ENCODE results near the gene BMP4.

Gene BMP4

DNA sequence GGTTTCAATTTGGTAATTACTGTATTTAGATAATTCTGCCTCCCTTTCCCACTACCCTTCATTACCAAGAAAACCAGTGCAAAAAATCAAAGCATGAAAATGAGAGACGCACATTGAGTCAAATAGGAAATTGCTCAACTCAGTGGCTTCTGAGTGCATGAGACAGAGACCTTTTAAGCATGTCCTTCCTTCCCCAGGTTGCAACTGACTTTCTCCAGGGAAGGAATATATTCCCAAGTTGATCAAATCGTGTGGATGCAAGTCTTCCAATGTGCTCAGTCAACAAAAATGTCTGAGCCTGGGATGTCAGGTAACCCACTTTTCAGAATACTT lies 12.9 kb downstream of the BMP4 start:
- DNase-seq = no peak

DNA sequence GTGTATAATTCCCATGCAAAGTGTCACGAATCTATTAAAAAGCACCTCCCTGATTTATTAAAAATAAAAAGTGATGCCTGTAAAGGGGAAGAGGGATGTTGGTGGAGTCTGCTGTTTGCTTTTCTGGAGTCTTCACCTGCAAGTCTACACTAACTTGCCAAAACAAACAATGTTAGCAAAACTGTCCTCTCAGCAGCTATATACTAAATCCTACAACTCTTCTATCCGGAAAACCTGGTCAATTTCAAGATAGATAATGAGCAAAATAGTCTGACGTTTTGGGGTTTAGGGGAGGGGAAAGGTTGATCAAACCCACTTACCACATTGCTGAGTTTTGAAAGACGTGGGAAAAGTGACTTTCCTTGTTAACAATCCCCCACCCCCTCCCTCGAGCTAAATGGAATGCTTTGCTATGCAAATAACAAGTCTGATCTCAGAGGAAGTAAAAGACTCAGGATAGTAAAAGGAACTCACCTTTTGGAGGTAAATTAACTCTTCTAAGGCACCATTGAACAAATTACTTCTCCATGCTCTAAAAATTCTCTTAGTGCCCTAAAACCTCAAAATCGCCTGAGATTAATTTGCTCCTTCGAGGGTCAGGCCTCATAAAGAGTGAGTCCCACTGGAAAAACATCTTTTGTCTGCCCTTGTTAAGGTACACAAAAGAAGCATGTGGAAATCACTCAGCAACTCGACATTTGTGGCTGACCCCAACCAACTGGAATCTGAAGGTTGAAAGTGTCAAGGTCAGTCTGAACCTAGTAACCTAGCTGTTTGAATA lies 13.5 kb downstream of the BMP4 start:
- no peak for DNase-seq

DNA sequence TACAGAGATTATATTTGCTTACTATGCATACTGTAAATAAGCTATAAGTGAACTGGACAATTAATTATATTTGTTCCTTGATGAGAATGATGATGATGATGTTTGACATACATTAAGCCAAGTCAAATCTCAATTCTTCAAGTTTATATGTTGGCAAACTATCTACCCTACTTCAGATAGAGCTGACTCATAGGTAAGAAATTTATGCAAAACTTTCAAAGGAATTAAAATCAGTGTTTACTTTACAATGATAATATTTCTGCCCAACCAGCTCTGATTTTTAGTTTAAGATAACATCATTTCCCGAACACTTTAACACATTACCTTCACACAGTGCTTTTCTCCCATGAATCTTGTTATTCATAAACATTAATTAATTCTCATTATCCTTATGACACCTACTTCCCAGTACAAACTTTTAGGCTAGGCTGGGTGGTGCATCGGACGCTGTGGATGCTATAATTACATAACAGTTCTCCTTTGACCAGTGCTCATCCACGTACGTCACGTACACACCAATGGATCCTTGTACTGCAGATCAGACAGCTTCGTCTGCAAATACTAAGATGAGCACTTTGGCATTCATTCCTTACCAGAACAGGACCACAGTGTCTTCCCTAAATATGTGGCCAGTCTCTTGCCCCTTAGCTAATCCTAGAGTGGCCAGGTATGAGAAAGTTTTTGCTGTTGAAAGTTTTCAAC lies 18.3 kb downstream of the BMP4 start:
- no peak for DNase-seq

DNA sequence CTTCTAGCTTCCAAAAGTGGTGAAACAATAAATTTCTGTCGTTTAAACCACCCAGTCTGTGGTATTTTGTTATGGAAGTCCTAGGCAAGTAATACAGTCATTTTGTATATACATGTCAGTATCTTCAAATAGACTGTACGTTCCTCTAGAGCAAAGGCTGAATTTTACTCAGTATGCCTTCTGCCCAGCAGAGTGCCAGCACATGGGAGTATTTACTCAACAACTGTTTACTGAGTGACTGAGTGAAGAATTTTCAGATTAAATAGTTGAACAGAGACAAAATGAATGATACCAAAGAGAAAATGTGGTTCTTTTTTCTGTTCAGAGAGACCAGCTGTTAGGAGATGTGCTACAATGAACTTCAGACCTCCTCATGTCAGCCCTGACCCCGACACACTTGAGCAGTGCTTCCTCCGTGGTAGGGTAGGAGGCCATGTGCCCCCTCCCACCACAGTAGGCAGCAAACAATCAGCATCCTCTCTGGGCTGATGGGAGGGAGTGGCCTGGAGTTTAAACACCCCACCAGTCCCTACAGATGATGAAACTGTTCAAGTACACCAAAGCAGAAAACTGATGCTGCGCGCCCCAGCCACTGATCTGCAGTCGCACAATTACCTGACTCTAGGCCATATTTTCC lies 21.7 kb downstream of the BMP4 start:
- DNase-seq = no peak

DNA sequence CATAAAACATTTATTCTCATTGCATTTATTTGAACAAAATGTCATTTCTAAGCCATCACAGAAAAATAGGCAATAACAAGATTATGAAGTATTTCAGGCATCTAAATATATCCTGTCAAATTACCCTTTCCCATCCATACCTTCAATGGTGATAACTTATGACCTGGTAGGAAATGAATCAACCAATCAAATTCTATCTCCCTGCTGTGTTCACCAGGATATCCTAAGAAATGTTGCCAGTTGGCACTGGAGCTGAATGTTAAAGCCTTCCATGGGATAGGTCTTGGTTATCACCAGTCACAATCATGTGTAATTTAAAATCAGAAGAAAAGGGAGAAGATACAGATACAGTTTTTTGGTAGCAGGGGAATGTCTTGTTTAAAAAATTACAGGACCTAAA lies 23.7 kb downstream of the BMP4 start:
- DNase-seq = no peak

DNA sequence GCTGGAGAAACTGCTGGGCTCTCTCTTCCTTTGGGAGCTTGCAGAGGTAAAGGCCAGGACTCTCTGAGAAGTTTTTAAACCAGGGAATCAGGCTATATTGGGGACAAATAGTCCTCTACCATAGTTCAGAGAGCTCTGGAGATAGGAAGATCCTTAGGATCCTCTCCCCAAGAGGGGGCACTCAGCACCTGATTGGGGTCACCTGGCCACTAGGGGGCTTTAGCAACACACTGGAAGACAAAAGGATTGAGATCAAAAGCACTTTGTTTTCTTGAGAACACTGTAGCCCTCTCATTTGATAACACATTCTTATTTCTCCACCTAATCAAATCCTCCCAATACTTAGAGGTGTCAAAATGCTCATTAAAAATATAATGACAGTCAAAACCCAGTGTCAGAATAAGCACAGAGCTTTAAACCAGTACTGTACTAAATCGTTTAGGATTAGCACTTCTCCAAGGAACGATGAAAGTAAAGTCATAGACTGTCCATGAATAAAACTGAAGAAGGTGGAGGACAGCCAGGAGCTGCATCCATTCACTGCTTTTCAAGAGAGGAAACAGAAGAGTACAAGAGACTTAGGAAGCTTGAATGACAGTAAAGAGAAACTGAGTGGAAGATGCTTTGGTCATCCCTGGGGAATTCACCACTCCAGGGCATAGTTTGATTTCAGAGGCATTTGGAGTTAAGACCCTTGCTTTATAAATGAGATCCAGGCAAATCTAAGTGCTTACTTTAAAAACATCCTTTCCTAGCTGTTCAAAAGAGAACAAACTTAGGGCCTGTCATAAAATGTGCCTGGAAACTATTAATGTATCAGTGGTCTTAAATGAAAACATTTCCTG lies 26.5 kb downstream of the BMP4 start:
- peak; percentile 3 for DNase-seq

DNA sequence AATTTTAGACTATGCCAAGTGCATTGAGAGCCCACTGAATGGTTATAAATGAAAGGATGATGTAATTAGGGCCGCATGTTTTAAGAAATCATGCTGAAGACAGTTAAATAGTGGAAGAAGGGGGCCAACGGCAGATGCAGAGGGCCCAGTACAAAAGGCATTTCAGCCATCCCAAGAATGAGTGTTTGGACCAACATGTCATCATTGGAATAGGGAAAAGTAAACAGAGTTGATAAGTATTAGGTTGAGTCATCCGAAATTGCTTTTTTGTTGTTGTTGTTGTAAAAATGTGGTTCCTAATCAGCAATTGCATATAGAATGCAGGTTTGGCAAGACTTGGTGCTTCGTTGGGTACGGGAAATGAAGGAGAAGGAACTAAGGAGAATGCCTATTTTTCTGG lies 29.5 kb downstream of the BMP4 start:
- no peak for DNase-seq

DNA sequence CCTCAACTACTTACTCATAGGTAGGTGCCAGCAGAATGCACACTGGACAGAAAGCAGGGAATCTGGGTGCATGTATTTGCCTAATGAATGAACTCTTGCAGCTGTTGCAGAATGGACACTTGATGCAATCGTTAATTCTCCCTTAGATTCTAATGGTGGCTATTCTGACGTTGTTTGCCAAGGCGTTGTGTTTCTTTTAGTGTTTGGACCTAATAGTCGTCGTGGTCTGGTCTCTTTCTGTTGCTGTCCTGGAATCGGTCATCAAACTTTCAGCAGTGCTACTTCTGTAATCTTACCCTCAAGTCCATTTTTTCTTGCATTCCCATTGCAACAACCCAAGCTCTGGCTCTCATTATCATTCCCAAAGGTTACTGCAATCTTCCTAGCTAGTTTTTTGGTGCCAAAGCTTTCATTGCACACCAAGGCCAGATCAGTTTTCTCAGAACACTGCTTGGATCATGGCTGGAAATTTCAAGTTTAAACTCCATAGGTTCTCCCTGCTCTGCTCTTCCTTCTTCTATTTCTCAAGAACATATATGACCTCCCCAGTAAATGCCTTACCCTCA lies 31.3 kb downstream of the BMP4 start:
- no peak for DNase-seq

DNA sequence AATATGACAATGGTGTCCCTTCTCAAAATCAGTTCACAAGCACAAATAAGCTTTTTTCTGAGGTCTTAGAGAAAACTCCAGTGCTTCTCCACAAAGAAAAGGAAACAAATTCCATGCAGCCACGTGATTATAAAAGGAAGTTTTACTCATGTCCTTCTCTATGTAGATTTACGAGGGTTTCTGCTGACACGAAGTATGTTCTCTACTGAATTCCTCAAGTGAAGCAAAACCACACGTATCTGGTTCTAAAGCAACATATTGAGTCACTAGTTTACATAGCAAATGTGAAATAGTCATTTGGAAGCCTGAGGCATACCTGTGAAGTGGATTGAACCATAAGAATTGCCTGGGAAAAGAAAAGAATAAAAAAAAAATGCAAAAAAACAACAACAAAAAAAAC lies 31.9 kb downstream of the BMP4 start:
- no peak for DNase-seq

DNA sequence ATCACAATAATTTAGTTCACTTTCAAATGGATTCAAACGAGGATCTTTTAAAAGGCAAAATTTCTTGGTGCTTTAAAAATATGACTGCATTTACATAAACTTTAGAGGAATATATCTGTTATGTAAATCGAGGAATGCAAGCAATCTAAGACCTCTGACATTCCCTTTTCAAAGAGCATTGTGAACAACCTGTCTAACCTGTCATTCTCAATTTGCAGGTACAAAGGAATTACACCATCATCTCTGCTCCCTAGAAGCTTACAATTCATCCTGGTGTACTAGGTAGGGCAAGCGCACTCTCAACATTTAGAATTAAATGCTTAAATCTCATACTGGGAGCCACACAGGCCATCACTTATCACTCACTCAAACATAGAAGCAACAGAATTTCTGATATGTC lies 35.6 kb downstream of the BMP4 start:
- no peak for DNase-seq

DNA sequence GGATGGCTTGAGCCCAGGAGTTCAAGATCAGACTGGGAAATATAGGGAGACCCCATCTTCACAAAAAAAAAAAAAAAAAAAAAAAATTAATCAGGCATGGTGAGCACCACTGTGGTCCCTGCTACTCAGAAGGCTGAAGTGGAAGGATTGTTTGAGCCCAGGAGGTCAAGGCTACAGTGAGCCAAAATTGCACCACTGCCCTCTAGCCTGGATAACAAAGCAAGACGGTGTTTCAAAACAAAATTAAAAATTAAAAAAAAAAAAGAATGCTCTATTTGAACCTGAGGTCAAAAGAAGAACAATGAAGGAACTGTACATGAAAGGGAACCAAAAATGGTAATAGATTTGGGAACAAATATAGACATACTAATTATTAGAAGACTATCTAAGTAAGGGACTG lies 40.4 kb downstream of the BMP4 start:
- no peak for DNase-seq

DNA sequence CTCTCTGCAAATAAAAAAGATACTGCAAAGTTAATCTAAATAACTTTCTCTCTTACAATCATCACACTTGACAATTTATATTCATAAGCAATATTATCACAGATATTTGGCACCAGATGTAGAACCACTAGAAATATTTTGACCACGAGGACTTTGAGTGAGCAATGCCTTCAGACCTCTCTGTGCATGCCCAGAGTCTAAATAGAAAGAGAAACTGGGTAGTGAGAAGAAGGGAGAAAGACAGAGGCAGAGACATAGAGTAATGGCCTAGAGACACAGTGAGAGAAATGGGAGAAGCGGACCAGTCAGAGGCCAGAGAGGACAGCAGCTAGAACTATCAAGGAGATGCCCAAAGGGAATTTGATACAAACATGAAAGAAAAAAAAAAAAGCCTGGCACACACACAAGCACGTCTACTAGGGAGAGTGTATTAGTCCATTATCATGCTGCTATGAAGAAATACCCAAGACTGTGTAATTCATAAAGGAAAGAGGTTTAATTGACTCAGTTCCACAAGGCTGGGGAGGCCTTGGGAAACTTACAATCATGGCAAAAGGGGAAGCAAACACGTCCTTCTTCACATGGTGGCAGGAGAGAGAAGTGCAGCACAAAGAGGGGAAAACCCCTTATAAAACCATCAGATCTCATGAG lies 41.1 kb downstream of the BMP4 start:
- DNase-seq = no peak

DNA sequence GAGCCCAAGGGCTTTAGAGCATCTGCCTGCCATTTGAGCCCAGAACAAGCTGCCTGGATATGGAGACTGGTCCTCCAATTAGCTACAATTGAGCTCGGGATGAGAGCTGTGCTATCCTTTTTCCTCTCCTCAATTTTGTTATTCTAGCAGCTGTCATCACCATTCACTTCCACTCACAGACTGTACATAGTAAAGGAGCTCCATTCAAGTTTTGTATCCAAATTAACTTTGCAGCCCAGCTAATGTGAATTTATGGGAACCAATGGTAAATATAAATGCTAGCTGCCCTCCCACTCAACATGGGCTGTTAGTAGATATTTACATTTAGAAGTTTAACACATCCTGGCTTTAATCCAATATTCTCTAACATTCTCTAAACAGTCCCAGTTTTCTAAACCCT lies 44.6 kb downstream of the BMP4 start:
- DNase-seq = no peak

DNA sequence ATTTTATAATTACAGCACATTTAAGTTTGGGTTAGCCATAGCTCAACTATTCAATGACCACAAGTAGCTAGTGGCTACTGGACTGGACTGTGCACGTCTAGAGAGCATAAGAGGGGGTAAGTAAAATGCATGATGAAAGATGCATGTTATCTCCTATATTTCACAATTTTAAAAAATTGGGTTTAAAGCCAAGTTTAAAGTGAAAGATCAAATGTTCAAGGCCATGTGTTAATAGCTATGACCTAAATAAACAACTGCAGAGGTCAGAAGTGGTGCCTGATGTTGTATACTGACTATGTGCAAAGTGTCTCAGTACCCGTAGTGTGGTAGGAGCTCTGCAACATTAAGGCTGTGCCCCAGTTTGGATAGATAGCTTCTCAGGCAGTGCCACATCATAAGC lies 48.2 kb downstream of the BMP4 start:
- DNase-seq = no peak

DNA sequence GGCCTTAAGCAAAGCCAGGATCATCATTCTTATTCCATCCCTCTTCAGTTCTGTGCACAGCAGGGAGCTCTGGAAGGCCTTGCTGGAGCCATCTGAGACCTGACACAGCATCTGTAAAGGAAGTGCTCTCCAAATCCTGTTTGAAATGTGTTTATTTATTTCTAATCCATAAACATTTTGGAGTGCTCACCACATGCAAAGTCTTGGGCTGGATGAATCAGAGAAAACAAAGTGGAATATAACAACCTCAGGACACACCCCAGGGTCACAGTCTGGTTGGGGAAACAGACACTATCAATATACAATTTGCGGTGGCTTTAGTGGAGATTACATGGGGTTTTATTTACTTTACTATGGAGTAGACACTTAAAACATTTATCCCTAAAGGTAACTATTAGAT lies 54.3 kb downstream of the BMP4 start:
- no peak for DNase-seq

DNA sequence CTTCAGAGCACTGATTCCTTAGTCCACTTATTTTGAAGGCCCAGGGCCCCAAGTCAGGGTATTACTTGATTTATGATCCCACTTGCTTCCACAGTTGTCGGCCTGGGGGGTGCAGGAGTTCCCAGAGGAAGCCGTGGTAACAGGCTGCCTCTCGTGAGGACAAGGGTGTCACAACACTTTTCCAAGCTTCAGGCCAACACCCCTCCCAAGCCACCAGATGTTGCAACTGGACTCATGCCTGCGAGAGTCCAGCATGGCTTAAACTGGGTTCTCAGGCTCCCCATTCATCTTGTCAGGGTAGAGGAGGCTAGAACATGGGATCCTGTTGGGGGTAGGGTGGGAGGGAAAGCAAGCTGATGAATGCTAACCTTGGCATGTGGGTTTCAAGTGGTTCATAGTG lies 56.1 kb downstream of the BMP4 start:
- DNase-seq = no peak

Data from hematopoietic multipotent progenitor cell treated with erythropoietin and hydrocortisone succinate and interleukin-3 and kit ligand, for 8 days (in vitro differentiated cells).